BE2C (cell line): ENCODE data around the gene VDR.

Source experiments
- DNase-seq: peaks from one replicate; pipeline ENCODE4 v3.0.0-alpha.2; 2020
- H3K27me3 ChIP-seq: fragments of 250-450 bp; sonication (Bioruptor Pico); 2 replicates; pipeline ENCODE4 v1.5.1; 2020; ENCODE audit warnings: mild to moderate bottlenecking
- H3K36me3 ChIP-seq: fragments of 250-450 bp; sonication (Bioruptor Pico); 2 replicates; pipeline ENCODE4 v1.5.1; 2020; ENCODE audit warnings: mild to moderate bottlenecking
- H3K4me1 ChIP-seq: fragments of 250-450 bp; sonication (Bioruptor Pico); 2 replicates; pipeline ENCODE4 v1.5.1; 2020
- H3K4me3 ChIP-seq: 2 replicates; pipeline ENCODE4 v1.5.1; 2011; ENCODE audit warnings: low read depth, low read length
- H3K9me3 ChIP-seq: fragments of 250-450 bp; sonication (Bioruptor Pico); 2 replicates; pipeline ENCODE4 v1.5.1; 2020
- TF ChIP-seq, protein P1 (sequence below): IDR thresholded peaks from 2 replicates; pipeline ENCODE4 v1.5.1; 2012; ENCODE audit warnings: mild to moderate bottlenecking, low read depth, low read length

Gene VDR

DNA sequence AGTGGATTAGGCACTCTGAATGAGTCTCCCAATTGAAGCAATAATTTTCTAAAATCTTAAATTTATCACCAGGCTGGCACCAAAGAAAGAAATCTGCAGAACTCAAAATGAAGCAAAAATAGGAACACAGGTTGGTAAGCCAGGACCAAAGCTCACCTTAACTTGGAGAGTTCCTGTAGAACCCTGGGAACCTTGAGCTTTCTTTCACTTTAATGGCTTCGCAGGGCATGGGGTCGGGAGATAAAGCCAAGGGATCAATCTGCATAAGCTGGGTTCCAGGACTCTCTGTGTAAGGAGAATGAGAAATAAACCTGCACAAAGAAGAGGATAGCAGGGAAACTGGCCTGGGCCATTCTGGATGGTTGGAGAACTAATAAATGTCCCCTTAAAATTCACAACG lies 8.3 kb upstream of the VDR start:
- Histone ChIP-seq H3K4me3 (no peak overlapping the region), H3K27me3 (peaks cover 15% of the 10 kb centered on the region), H3K4me1 (no peaks in the 10 kb centered on the region), H3K36me3 (no peaks in the 10 kb centered on the region), H3K9me3 (no peaks in the 10 kb centered on the region)
- TF ChIP-seq, protein P1, sequence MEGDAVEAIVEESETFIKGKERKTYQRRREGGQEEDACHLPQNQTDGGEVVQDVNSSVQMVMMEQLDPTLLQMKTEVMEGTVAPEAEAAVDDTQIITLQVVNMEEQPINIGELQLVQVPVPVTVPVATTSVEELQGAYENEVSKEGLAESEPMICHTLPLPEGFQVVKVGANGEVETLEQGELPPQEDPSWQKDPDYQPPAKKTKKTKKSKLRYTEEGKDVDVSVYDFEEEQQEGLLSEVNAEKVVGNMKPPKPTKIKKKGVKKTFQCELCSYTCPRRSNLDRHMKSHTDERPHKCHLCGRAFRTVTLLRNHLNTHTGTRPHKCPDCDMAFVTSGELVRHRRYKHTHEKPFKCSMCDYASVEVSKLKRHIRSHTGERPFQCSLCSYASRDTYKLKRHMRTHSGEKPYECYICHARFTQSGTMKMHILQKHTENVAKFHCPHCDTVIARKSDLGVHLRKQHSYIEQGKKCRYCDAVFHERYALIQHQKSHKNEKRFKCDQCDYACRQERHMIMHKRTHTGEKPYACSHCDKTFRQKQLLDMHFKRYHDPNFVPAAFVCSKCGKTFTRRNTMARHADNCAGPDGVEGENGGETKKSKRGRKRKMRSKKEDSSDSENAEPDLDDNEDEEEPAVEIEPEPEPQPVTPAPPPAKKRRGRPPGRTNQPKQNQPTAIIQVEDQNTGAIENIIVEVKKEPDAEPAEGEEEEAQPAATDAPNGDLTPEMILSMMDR, result no peak
- DNase-seq, result no peak

DNA sequence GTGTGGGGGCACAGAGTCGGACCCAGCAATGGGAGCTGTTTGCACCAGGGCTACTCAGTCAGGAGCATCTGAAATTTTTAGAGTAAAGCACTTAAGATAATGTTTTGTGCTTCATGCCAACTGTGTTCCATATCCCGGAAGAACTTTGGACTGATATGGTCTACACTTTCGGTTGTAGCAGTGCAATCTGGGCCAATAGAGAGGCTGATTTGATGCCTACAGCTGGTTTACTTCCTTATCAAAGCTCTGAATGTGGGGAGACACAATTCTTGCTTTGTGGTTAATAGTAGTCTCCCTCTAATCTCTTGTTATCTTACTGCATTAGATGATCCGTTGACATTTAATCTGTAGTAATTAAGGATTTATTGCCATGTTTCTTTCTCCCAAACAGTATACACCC lies 7.8 kb upstream of the VDR start:
- no peaks in the 10 kb centered on the region for H3K36me3 ChIP-seq
- peaks cover 20% of the 10 kb centered on the region for H3K27me3 ChIP-seq
- TF ChIP-seq, protein P1, result no peak
- DNase-seq, result no peak
- H3K9me3 ChIP-seq, result no peaks in the 10 kb centered on the region
- H3K4me3 ChIP-seq, result no peak overlapping the region
- H3K4me1 ChIP-seq, result no peaks in the 10 kb centered on the region

DNA sequence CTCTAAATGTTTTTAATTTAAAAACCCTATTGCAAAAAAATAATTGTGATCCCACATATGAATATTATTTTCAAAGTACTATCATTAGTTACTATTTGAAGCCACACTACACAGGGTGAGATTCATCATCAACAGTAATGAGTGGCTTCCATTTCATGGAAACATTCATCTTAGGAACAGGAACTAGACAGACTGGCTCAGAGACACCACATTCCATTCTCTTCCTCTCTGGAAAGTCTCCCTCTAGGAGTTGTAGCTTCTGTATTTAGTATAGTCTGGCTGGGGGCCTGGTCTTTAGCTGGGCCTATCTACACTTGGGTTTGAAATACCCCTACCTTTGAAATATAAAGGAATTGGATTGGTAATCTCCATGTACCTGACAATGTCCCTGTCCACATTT lies 6.2 kb upstream of the VDR start:
- TF ChIP-seq, protein P1, result no peak

DNA sequence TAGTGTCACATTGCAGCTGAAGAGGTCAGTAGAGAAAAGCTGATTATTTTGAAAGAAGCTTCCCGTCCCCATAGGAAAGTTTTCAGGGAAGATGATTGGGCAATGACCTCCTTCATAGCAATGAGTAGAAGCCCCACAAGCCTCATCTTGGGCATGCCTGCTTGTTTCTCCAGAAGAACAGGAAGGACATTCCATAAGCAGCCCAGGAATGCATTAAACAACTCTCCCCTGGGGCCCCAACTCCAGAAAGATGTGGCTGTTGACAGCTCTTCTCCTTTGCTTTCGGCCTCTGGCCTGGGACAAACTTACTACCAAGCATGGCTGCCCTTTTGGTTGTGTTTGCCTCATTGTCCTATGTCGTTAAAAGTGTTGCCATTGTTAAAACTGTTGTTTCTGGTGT lies 5.7 kb upstream of the VDR start:
- H3K27me3 ChIP-seq, result peaks cover 38% of the 10 kb centered on the region
- no peaks in the 10 kb centered on the region for H3K4me1 ChIP-seq
- no peaks in the 10 kb centered on the region for H3K36me3 ChIP-seq
- H3K4me3 ChIP-seq, result no peak overlapping the region
- DNase-seq, result no peak
- TF ChIP-seq, protein P1, result no peak
- no peaks in the 10 kb centered on the region; the same call in 1 of the 2 replicates for H3K9me3 ChIP-seq

More for the DNA sequence above, 6.2 kb upstream of the VDR start:
- H3K9me3 ChIP-seq, result no peaks in the 10 kb centered on the region
- H3K4me3 ChIP-seq, result no peak overlapping the region
- no peak for DNase-seq
- H3K27me3 ChIP-seq, result peaks cover 33% of the 10 kb centered on the region
- no peaks in the 10 kb centered on the region for H3K36me3 ChIP-seq
- no peaks in the 10 kb centered on the region for H3K4me1 ChIP-seq

DNA sequence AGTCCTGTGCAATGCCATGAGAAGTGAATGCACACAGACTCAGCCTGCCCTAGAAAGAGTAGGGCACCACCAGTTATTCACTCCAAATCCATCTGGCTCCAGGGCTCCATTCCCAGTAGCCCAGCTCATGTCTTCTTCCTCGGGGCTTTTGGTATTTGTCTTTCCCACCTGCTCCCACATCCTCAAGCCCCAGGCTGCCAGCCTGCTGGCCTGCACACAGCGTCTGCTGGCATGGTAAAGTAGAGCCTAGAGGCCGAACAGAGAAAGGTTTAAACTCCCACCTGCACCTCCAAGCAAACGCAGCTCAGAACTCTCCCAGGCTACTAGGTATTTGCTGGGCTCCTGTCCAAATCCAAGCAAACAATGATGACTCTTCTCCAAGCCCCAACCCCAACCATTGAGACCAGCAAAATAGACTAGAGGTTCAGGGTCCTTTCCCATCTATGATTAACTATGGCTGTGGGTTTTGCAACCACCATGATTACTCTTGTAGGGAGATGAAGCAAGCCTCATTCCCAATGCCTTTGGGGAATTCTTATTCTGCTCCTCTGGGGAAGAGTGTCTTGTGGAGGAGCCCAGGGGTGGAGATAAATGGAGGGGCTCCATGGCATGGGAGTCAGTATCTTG lies 5.2 kb upstream of the VDR start:
- Histone ChIP-seq H3K27me3 (peaks cover 43% of the 10 kb centered on the region), H3K4me3 (no peak overlapping the region), H3K9me3 (no peaks in the 10 kb centered on the region; the same call in 1 of the 2 replicates), H3K4me1 (no peaks in the 10 kb centered on the region), H3K36me3 (no peaks in the 10 kb centered on the region)
- TF ChIP-seq, protein P1, result no peak
- no peak for DNase-seq

GRCh38 chr12:47908738-47909137 lies 3.9 kb upstream of the VDR start:
- no peaks in the 10 kb centered on the region for H3K4me1 ChIP-seq
- no peaks in the 10 kb centered on the region for H3K36me3 ChIP-seq
- TF ChIP-seq, protein P1, result no peak
- H3K9me3 ChIP-seq, result no peaks in the 10 kb centered on the region; the same call in 1 of the 2 replicates
- peaks cover 53% of the 10 kb centered on the region for H3K27me3 ChIP-seq
- no peak for DNase-seq
- H3K4me3 ChIP-seq, result no peak overlapping the region
